ENCODE results near the gene CCDC91.
"Not testable (repeated sequence)": the region's sequence is repeated elsewhere in the genome, so short reads cannot be mapped to it uniquely, and the experiment has no call there.

The CCDC91 gene

GRCh38 chr12:28290262-28290661 is 100.0 kb downstream of the CCDC91 start:
- no peak for DNase-seq (ENCODE audit: low spot score)

DNA sequence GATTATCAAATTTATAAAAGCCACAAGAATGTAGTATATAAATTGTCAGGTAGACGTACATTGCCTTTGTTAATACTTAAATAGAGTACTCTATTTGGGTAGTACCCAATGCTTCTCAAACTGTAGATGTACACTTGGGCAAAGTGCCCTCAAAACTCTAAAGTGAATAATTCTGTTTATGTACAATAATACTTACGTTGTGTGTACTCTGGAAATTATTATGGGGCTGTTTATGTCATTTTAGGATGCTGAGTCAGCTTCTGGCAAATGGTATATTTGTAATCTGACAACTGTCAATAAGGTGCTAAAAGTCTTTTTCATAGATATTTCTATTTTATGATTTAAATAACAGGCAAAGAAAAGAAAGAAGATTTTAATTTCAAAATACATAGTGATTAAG is 102.4 kb downstream of the CCDC91 start:
- no peak for DNase-seq (ENCODE audit: low spot score)

DNA sequence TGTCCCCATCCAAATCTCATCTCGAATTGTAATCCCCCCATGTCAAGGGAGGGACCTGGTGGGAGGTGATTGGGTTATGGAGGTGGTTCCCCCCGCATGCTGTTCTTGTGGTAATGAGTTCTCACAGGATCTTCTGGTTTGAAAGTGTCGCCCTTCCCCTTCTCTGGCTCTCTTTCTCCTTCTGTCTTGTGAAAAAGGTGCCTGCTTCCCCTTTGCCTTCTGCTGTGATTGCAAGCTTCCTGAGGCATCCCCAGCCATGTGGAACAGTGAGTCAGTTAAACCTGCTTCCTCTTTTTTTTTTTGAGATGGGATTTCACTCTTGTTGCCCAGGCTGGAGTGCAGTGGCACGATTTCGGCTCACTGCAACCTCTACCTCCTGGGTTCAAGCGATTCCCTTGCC is 104.0 kb downstream of the CCDC91 start:
- no peak for DNase-seq (ENCODE audit: low spot score)

- DNase-seq (ENCODE audit: low spot score), result no peak
Measured at GRCh38 chr12:28296287-28296686, 106.0 kb downstream of the CCDC91 start.

GRCh38 chr12:28303192-28303591 is 112.9 kb downstream of the CCDC91 start:
- no peak for DNase-seq (ENCODE audit: low spot score)

- no peak for DNase-seq (ENCODE audit: low spot score)
Measured at GRCh38 chr12:28306535-28306934, 116.3 kb downstream of the CCDC91 start.

GRCh38 chr12:28308891-28309290 is 118.6 kb downstream of the CCDC91 start:
- no peak for DNase-seq (ENCODE audit: low spot score)

DNA sequence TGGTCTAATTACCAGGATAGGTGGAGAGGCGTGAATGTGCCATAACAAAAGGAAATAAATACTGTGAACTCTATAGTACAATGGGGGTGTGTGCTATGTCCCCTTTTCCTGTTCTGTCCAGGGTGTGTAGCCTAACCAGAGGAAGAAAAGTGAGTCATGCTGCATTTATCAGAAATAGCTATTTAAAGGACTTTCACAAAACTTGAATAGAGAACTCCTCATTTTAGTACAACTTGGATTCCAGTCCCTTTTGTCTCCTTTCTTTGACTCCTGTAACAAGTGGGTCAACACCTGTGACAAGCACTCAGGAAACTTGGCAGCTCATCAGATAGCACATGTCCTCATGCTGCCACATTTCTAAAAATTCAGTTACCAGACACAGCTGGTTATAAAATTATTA is 123.4 kb downstream of the CCDC91 start:
- no peak for DNase-seq (ENCODE audit: low spot score)

DNA sequence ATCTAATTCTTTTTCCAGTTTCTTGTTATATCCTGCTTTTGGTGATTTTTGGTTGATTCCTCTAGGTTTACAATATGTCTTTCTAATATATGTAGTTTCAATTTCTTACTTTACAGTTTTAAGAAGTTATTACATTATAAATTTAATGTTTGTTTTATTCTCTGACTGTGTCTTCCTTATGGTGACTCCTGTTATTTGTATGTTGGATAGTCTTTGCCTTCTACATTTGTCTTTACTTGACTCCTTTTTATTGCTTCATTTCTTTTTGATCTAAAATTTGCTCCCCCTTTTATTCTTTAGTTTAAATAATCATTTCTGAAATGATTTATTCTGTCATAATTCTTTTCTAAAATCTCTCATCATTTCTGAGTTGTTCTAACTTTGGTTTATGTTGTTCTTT is 125.8 kb downstream of the CCDC91 start:
- DNase-seq (ENCODE audit: low spot score), result no peak

- DNase-seq (ENCODE audit: low spot score), result no peak
Measured at GRCh38 chr12:28318273-28318672, 128.0 kb downstream of the CCDC91 start.

DNA sequence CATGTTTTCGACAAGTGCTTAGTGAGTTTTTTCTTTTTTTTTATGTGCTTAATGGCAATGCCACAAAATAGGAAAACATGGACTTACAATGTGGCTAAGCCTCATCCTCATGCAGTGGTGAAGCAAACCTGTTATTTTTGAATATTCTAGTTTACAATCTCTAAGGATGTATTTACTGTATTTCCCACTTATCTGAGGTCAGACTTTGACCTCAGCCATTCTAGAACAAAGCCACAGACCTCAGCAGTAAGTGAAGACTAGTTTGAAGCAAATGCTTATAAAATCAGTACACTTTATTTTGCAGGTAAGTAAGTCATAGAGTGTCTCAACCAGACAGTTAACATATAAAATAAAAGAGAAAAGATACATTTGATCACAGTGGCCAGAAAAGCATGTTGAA is 130.1 kb downstream of the CCDC91 start:
- DNase-seq (ENCODE audit: low spot score), result no peak

- DNase-seq (ENCODE audit: low spot score), result no peak
Measured at GRCh38 chr12:28327722-28328121, 137.5 kb downstream of the CCDC91 start.

DNA sequence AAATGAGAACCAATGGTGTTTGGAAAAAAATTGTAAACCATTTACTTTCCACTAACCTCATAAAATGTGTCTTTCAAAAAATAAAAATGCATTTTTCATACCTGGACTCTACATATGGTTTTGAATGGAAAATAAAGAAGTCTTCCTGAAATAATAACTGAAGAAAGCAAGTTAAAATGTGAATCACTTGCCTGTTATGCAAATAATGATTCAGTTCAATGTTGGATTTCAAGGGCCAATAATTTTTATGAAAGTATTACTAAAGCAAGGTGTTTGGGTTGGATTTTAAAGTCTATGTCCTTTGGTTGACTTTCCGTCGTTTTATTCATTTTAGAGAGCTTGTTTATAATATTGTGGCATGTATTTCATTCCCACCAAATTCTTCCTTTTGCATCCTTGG is 138.7 kb downstream of the CCDC91 start:
- no peak for DNase-seq (ENCODE audit: low spot score)

DNA sequence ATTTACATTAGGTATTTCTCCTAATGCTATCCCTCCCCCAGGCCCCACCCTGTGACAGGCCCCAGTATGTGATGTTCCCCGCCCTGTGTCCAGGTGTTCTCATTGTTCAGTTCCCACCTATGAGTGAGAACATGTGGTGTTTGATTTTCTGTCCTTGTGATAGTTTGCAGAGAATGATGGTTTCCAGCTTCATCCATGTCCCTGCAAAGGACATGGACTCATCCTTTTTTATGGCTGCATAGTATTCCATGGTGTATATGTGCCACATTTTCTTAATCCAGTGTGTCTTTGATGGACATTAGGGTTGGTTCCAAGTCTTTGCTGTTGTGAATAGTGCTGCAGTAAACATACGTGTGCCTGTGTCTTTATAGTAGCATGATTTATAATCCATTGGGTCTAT is 139.5 kb downstream of the CCDC91 start:
- not testable (repeated sequence) for DNase-seq (ENCODE audit: low spot score)

GRCh38 chr12:28330232-28330631 is 140.0 kb downstream of the CCDC91 start:
- DNase-seq (ENCODE audit: low spot score), result not testable (repeated sequence)

DNA sequence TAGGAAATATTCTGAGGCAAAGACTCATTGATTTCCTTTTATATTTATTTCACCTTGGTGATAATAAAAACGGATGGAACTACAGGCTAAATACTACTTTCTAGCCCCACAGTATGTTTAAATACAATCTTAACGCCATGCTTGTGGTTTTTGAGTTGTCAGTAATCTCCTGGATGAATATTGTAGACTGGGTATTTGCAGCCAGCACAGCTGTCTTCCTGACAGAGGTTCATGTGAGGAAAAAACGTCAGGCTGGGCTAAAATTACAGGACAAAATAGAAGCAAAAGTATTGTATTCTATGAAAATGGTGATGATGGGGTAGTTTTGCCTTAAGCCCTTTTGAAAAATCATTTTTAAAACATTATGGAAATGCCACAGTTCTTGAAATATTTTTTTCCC is 140.9 kb downstream of the CCDC91 start:
- DNase-seq (ENCODE audit: low spot score), result no peak

GRCh38 chr12:28340261-28341045 is 150.2 kb downstream of the CCDC91 start:
- no peak for DNase-seq (ENCODE audit: low spot score)

DNA sequence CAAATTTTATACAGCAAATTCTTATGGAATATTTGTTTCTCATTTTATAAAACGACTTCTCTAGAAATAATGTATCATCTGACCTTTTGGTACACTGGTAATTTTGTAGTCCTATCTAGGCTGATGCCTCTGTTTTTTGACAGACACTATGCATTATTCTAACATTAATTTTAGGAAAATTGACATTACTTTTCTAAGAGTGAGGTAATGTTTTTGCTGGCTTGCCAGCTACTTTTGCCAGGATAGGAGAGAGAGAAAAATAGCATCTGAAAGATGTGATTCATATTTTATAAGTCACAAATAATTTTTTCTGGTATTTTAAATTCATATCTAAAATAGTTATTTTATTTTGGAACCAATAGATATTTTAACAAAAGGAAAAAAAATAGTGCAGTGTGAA is 153.5 kb downstream of the CCDC91 start:
- no peak for DNase-seq (ENCODE audit: low spot score)

GRCh38 chr12:28346567-28346966 is 156.3 kb downstream of the CCDC91 start:
- no peak for DNase-seq (ENCODE audit: low spot score)

DNA sequence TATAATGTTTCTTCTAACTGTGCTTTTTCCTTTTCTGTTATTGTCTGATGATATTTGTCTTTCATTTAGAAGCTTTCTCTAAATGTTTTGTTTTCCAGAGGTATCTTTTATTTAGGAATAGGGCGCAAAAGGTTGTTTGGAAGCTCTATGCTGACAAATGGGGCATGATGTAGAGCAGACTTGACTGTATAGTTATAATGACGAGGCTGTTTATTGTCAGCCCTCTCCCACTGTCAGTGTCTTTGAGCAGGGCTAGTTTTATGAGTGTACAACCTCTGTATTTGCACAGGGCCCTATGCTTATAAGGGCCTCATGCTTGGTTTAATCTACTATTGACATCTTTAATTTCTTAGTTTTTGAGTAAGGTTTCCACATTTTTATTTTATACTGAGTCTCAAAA is 158.9 kb downstream of the CCDC91 start:
- no peak for DNase-seq (ENCODE audit: low spot score)

- DNase-seq (ENCODE audit: low spot score), result no peak
Measured at GRCh38 chr12:28350502-28350901, 160.2 kb downstream of the CCDC91 start.

DNA sequence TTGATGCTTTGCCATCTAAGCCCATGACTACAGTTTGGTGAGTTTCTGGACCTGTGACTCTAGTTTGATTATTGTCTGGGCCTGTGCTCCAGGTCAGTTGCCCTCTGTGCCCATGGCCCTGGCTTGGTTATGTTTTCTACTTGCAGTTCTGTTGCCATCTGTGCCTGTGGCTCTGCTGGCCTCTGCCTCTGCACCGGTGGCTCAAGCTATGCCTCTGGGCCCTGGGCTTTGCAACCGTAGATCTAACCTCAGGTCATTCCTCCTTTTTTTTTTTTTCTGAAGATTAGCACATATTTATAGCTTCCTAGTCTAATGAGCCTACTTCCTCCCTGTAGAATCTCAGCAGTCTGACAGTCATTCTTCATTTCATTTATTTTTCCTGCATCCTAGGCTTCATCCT is 161.2 kb downstream of the CCDC91 start:
- no peak for DNase-seq (ENCODE audit: low spot score)

- no peak for DNase-seq (ENCODE audit: low spot score)
Measured at GRCh38 chr12:28355161-28355560, 164.9 kb downstream of the CCDC91 start.

DNA sequence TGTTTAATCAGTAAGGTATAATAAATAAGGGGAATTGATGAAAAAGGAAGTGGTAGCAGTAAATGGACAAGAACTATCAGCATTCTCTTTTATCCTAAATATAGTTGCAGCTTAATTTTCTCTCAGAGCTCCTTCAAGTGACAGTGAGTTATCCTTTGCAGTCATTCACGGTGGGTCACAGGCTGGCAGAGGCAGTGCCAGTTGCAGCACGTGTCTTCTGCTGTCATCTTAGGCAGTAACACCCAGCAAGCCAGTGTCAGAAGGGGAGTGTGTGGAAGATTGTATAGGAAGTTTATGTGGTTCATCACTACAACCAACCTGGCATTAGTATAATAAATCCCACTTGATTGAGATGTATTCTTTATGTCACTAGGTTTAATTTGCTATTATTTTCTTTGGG is 170.0 kb downstream of the CCDC91 start:
- DNase-seq (ENCODE audit: low spot score), result no peak
